RWPE2 (cell line): Measurements from ENCODE around the gene RAI14.

Experiments used
- ATAC-seq: fragments of 200-7000 bp; cut with Tn5 transposase; 3 replicates; pipeline ENCODE4 v1.9.1; 2021; ENCODE audit warnings: low read depth
- DNase-seq: peaks from one replicate; pipeline ENCODE4 v3.0.0-alpha.2; 2020; ENCODE audit warnings: low spot score
- H3K27ac ChIP-seq: fragments of 450-650 bp; 2 replicates; pipeline ENCODE4 v1.5.1; 2017; ENCODE audit warnings: mild to moderate bottlenecking; ENCODE audit not compliant: poor library complexity, severe bottlenecking
- H3K27me3 ChIP-seq: fragments of 250-450 bp; sonication (Bioruptor Pico); 2 replicates; pipeline ENCODE4 v1.5.1; 2021; ENCODE audit warnings: mild to moderate bottlenecking, moderate library complexity; ENCODE audit not compliant: insufficient read depth, poor library complexity, severe bottlenecking
- H3K36me3 ChIP-seq: fragments of 250-450 bp; sonication (Bioruptor Pico); 2 replicates; pipeline ENCODE4 v1.5.1; 2020; ENCODE audit warnings: low read depth, mild to moderate bottlenecking, moderate library complexity
- H3K4me1 ChIP-seq: fragments of 250-450 bp; sonication (Bioruptor Pico); 2 replicates; pipeline ENCODE4 v1.5.1; 2021; ENCODE audit warnings: mild to moderate bottlenecking, moderate library complexity; ENCODE audit not compliant: insufficient read depth, poor library complexity, severe bottlenecking
- H3K4me3 ChIP-seq: fragments of 250-450 bp; sonication (Bioruptor Pico); 2 replicates; pipeline ENCODE4 v1.5.1; 2021; ENCODE audit warnings: mild to moderate bottlenecking, moderate library complexity; ENCODE audit not compliant: severe bottlenecking
- H3K9me3 ChIP-seq: fragments of 250-450 bp; sonication (Bioruptor Pico); 2 replicates; pipeline ENCODE4 v1.5.1; 2021; ENCODE audit warnings: mild to moderate bottlenecking, moderate library complexity; ENCODE audit not compliant: severe bottlenecking
- TF ChIP-seq, protein P1 (sequence below): fragments of 450-650 bp; IDR thresholded peaks from one replicate; pipeline ENCODE4 v1.5.1; 2017; ENCODE audit warnings: mild to moderate bottlenecking, moderate library complexity; ENCODE audit not compliant: poor library complexity, severe bottlenecking

RAI14 gene

DNA sequence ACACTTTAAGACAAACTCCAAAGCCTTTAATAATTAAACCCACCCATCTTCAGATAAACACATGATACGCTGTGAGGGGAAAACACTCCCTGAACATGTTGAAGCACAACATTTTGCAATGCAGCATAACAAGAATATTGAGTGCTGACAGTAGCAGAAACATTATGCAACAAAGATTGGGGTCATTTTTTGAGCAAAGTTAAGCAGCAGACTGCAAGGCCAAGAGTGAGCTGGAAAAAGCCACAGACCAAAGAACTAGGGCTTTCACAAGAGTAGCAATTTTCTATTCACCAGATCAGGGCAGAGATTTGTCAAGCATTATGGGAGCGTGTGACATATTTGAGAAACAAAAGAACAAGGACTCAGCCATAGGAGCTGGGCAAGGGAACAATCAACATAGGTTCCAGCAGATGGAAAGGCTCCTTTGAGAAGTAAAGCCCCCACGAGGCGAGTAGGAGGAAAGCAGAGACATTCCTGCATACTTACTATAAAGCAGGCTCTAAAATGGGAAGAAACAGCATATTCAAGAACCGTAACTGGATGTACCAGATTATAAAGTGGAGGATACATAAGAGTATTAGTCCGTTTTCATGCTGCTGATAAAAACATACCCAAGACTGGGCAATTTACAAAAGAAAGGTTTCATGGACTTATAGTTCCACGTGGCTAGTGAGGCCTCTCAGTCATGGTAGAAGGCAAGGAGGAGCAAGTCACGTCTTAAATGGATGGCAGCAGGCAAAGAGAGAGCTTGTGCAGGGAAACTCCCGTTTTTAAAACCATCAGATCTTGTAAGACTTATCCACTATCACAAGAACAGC is 178.1 kb downstream of the RAI14 start:
- TF ChIP-seq, protein P1, sequence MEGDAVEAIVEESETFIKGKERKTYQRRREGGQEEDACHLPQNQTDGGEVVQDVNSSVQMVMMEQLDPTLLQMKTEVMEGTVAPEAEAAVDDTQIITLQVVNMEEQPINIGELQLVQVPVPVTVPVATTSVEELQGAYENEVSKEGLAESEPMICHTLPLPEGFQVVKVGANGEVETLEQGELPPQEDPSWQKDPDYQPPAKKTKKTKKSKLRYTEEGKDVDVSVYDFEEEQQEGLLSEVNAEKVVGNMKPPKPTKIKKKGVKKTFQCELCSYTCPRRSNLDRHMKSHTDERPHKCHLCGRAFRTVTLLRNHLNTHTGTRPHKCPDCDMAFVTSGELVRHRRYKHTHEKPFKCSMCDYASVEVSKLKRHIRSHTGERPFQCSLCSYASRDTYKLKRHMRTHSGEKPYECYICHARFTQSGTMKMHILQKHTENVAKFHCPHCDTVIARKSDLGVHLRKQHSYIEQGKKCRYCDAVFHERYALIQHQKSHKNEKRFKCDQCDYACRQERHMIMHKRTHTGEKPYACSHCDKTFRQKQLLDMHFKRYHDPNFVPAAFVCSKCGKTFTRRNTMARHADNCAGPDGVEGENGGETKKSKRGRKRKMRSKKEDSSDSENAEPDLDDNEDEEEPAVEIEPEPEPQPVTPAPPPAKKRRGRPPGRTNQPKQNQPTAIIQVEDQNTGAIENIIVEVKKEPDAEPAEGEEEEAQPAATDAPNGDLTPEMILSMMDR: no peak
- no peak overlapping the region for H3K4me3 ChIP-seq
- H3K4me1 ChIP-seq: no peaks in the 10 kb centered on the region
- no peaks in the 10 kb centered on the region for H3K27me3 ChIP-seq
- no peak for DNase-seq
- ATAC-seq: no peak
- no peak overlapping the region for H3K27ac ChIP-seq
- no peaks in the 10 kb centered on the region for H3K9me3 ChIP-seq
- peaks cover 39% of the 10 kb centered on the region for H3K36me3 ChIP-seq

DNA sequence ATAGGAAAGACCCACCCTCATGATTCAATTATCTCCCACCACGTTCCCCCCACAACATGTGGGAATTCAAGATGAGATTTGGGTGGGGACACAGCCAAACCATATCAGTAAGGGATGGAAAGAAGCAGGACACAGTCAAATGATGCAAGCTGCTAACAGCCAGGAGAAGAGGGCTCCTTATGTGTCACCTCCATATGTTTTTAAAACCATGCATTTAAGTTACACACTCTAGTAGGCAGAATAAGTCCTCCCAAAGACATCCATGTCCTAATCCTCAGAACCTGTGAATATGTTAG is 178.6 kb downstream of the RAI14 start:
- DNase-seq: no peak
- Histone ChIP-seq H3K27me3 (no peaks in the 10 kb centered on the region), H3K36me3 (peaks cover 34% of the 10 kb centered on the region), H3K4me1 (peaks cover under 1% of the 10 kb centered on the region), H3K27ac (no peak overlapping the region), H3K4me3 (no peak overlapping the region), H3K9me3 (no peaks in the 10 kb centered on the region)
- no peak for ATAC-seq
- TF ChIP-seq, protein P1: no peak

DNA sequence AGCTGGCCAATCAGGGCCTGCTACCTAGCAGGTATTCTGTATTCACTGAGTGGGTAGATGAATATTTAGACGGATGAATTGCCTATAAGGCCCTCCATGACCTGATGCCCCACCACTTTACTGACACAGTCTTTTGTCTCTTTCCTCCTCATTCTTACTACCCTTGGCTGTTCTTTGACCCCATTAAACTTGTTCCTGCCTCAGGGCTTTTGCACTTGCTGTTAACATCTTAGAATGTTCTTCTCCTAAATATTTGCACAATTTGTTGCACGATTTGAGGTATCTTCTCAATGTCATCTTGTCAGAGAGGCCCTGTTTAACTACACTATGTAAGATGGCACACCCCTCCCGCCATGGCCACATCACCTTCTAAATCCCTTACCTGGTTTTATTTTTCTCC is 179.5 kb downstream of the RAI14 start:
- peaks cover 25% of the 10 kb centered on the region for H3K36me3 ChIP-seq
- H3K27ac ChIP-seq: no peak overlapping the region
- no peaks in the 10 kb centered on the region for H3K27me3 ChIP-seq
- H3K4me3 ChIP-seq: no peak overlapping the region
- TF ChIP-seq, protein P1: no peak
- peaks cover 2% of the 10 kb centered on the region for H3K4me1 ChIP-seq
- ATAC-seq (no peak), DNase-seq (no peak)
- no peaks in the 10 kb centered on the region for H3K9me3 ChIP-seq

DNA sequence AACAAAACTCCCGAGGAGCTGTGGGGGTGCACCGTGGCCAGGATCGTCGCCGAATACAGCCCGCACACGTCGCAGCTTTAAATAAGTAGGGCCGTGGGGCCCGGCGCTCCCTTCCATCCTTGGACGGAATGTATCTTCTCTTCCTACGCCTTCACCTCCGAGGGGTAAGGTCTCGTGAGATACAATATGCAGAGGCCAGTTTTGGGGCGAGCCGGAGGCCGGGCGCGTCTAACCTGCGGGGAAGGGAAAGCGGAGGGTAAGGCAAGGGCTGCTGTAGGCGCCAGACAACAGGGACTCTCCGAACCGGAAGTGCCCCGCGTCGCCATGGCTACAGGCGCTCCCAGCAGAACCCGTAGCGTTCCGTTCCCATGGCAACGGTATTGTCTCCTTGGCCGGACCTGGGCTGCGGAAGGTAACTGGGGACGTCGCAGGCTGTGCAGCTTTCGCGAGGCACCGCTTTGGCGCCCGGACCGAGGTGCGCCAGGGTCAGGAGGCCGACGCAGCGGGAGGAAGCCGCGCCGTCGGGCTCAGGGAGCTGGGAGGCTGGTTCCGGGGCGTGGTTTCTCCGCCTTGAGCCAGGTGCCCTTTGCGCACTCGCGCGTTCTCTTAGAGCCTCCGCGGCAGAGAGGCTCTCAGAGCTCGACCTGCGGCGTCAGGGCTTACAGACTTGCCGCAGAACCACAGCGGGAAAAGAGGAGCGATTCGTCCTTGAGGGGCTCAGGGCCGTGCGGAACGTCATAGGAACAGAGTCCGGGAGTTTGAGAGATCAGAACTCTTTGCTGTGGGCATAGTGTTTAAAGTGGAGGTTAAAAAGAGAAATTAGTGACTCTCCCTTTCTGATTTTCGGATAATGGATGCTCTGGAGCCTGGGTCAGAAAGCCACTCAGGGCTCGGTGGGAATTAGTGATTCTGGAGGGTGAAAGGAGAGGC is 182.9 kb downstream of the RAI14 start, which contains the start of gene TTC23L:
TSS of gene TTC23L (plus strand) at position 380 of the 930 bp plus-strand sequence. CDS start 1,508 bp downstream, outside the sequence.
- ATAC-seq: peak; percentile 95
- Histone ChIP-seq H3K27me3 (no peaks in the 10 kb centered on the region), H3K9me3 (no peaks in the 10 kb centered on the region), H3K4me1 (peaks cover 2% of the 10 kb centered on the region), H3K4me3 (peak within 1 kb of the TSS; percentile 70), H3K27ac (peak within 1 kb of the TSS; percentile 10), H3K36me3 (no peaks in the 10 kb centered on the region)
- TF ChIP-seq, protein P1: no peak
- peak; percentile 95 for DNase-seq
